22Rv1 (cell line): Measurements from ENCODE around the gene CSMD2.

Experiments used
- CTCF ChIP-seq: fragments of 450-650 bp; IDR thresholded peaks from 2 replicates; pipeline ENCODE4 v1.5.1; 2017; ENCODE audit warnings: mild to moderate bottlenecking
- ZFX ChIP-seq: fragments of 450-650 bp; IDR thresholded peaks from 2 replicates; pipeline ENCODE4 v1.6.1; 2017; ENCODE audit warnings: antibody characterized with exemption, borderline replicate concordance

DNA sequence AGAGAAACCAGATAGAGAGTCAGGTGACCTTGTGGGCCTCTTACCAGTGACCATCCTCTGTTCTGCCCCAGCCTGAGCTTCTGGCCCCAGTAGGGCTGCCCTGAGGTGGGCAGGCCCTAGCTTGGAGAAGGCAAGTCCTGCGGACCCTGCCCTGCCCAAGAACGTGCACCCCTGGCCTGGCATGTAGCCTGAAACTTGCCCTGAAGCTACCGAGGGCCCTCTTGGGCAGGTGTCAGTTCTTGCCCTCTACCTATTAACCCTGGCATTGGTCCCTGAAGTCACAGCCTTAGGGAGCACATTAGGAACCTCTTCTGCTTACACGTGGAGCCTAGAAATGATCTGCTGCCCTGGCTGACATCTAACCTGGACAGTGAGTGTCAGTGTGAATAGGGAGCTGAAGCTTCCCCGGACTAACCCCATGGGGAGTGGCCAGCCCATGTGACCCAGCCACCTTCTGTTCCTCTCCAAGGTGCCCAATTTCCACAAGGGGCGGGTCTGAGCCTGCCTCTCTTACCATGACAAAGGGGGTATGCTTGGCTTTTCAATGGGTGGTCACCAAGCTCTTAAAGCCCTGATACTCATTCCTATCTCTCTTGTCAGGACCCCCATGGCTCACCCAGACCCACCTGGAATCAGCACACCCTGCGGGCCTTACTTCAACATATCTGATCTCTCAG, 529.6 kb downstream of the CSMD2 start:
- TF ChIP-seq CTCF (no peak), ZFX (no peak)
